Activated naive CD4-positive, alpha-beta T cell treated with anti-CD3 and anti-CD28 coated beads, Interleukin-2, amount 10 ng/mL, durations not matched to agents 7 days and 5 days (primary cell): ENCODE data around the gene SNED1.

Experiments
- CTCF ChIA-PET: fragments of 350-600 bp; sonication (Branson Sonifier 250); formaldehyde crosslinking; loops from one replicate; lab custom pipeline; 2021; ENCODE audit warnings: antibody characterized with exemption; lab: Charles Lee
- DNase-seq: peaks from one replicate; pipeline ENCODE4 v3.0.0-alpha.2; 2020
- H3K27ac Mint-ChIP-seq: one replicate; pipeline ENCODE4 v1.8.0; 2021; ENCODE audit warnings: mild to moderate bottlenecking, moderate library complexity, mixed read lengths
- H3K27me3 Mint-ChIP-seq: one replicate; pipeline ENCODE4 v1.8.0; 2021; ENCODE audit warnings: mild to moderate bottlenecking, mixed read lengths
- H3K36me3 Mint-ChIP-seq: one replicate; pipeline ENCODE4 v1.8.0; 2021; ENCODE audit warnings: mixed read lengths
- H3K4me1 Mint-ChIP-seq: one replicate; pipeline ENCODE4 v1.8.0; 2021; ENCODE audit warnings: mixed read lengths
- H3K4me3 Mint-ChIP-seq: one replicate; pipeline ENCODE4 v1.8.0; 2021; ENCODE audit warnings: mild to moderate bottlenecking, moderate library complexity, mixed read lengths
- H3K9me3 Mint-ChIP-seq: one replicate; pipeline ENCODE4 v1.8.0; 2021; ENCODE audit warnings: mixed read lengths

SNED1 gene

GRCh38 chr2:240990726-240991377 lies 7.6 kb upstream of the SNED1 start:
- Mint-ChIP-seq H3K4me1 (peaks cover 3% of the 10 kb centered on the region), H3K27me3 (peaks cover 30% of the 10 kb centered on the region), H3K4me3 (no peak overlapping the region), H3K36me3 (no peaks in the 10 kb centered on the region), H3K9me3 (no peaks in the 10 kb centered on the region), H3K27ac (no peak overlapping the region)
- CTCF ChIA-PET: no interaction called here
- DNase-seq: peak; percentile 17

- Mint-ChIP-seq H3K4me3 (no peak overlapping the region), H3K4me1 (peaks cover 3% of the 10 kb centered on the region), H3K27ac (no peak overlapping the region), H3K9me3 (no peaks in the 10 kb centered on the region), H3K36me3 (no peaks in the 10 kb centered on the region), H3K27me3 (peaks cover 35% of the 10 kb centered on the region)
- CTCF ChIA-PET: no interaction called here
- DNase-seq: peak; percentile 18
These were observed 6.8 kb upstream of the SNED1 start for GRCh38 chr2:240991378-240992263.

GRCh38 chr2:240992572-240993291 lies 5.7 kb upstream of the SNED1 start:
- Mint-ChIP-seq H3K27ac (no peak overlapping the region), H3K4me3 (no peak overlapping the region), H3K4me1 (peaks cover 6% of the 10 kb centered on the region), H3K9me3 (no peaks in the 10 kb centered on the region), H3K36me3 (no peaks in the 10 kb centered on the region), H3K27me3 (peaks cover 46% of the 10 kb centered on the region)
- peak; percentile 46 for DNase-seq
- CTCF ChIA-PET: interaction anchor here (1.0 kb wide), 1 partner anchor 9 kb away, joined by 3 read pairs; no protein-coding TSS in a partner anchor

GRCh38 chr2:240993446-240994170 lies 4.8 kb upstream of the SNED1 start:
- H3K4me3 Mint-ChIP-seq: no peak overlapping the region
- no peak overlapping the region for H3K27ac Mint-ChIP-seq
- no peaks in the 10 kb centered on the region for H3K9me3 Mint-ChIP-seq
- peaks cover 55% of the 10 kb centered on the region for H3K27me3 Mint-ChIP-seq
- H3K4me1 Mint-ChIP-seq: peaks cover 6% of the 10 kb centered on the region
- CTCF ChIA-PET: interaction anchor here (1.0 kb wide), 1 partner anchor 10 kb away, joined by 3 read pairs; no protein-coding TSS in a partner anchor
- no peak for DNase-seq
- no peaks in the 10 kb centered on the region for H3K36me3 Mint-ChIP-seq

GRCh38 chr2:240994171-240994896 lies 4.1 kb upstream of the SNED1 start:
- CTCF ChIA-PET: no interaction called here
- Mint-ChIP-seq H3K9me3 (no peaks in the 10 kb centered on the region), H3K27ac (no peak overlapping the region), H3K36me3 (no peaks in the 10 kb centered on the region), H3K27me3 (peaks cover 61% of the 10 kb centered on the region), H3K4me3 (no peak overlapping the region), H3K4me1 (peaks cover 6% of the 10 kb centered on the region)
- DNase-seq: no peak

- CTCF ChIA-PET: interaction anchor here (1.2 kb wide), 1 partner anchor 12 kb away, joined by 3 read pairs; no protein-coding TSS in a partner anchor
- Mint-ChIP-seq H3K9me3 (no peaks in the 10 kb centered on the region), H3K27ac (no peak overlapping the region), H3K4me1 (peaks cover 9% of the 10 kb centered on the region), H3K27me3 (peaks cover 71% of the 10 kb centered on the region), H3K4me3 (no peak overlapping the region), H3K36me3 (no peaks in the 10 kb centered on the region)
- DNase-seq: no peak
These were observed 3.1 kb upstream of the SNED1 start for GRCh38 chr2:240995041-240996021.

GRCh38 chr2:240996161-240996833 lies 2.1 kb upstream of the SNED1 start:
- H3K27ac Mint-ChIP-seq: no peak overlapping the region
- H3K36me3 Mint-ChIP-seq: no peaks in the 10 kb centered on the region
- CTCF ChIA-PET: interaction anchor here (1.2 kb wide), 1 partner anchor 13 kb away, joined by 3 read pairs; no protein-coding TSS in a partner anchor
- H3K4me1 Mint-ChIP-seq: peaks cover 9% of the 10 kb centered on the region
- H3K9me3 Mint-ChIP-seq: no peaks in the 10 kb centered on the region
- H3K27me3 Mint-ChIP-seq: peaks cover 81% of the 10 kb centered on the region
- no peak overlapping the region for H3K4me3 Mint-ChIP-seq
- no peak for DNase-seq

- Mint-ChIP-seq H3K4me3 (no peak overlapping the region), H3K27ac (no peak overlapping the region), H3K4me1 (peaks cover 9% of the 10 kb centered on the region), H3K9me3 (no peaks in the 10 kb centered on the region), H3K36me3 (no peaks in the 10 kb centered on the region), H3K27me3 (peaks cover 86% of the 10 kb centered on the region)
- CTCF ChIA-PET: interaction anchor here (0.8 kb wide), 1 partner anchor 8 kb away, joined by 3 read pairs; no protein-coding TSS in a partner anchor
- no peak for DNase-seq
These were observed 1.6 kb upstream of the SNED1 start for GRCh38 chr2:240996834-240997140.

GRCh38 chr2:240997141-240997855 lies 1.1 kb upstream of the SNED1 start:
- CTCF ChIA-PET: interaction anchor here (0.8 kb wide), 1 partner anchor 9 kb away, joined by 3 read pairs; no protein-coding TSS in a partner anchor
- peaks cover 90% of the 10 kb centered on the region for H3K27me3 Mint-ChIP-seq
- H3K4me1 Mint-ChIP-seq: peaks cover 9% of the 10 kb centered on the region
- H3K4me3 Mint-ChIP-seq: peak overlapping the region; percentile 30
- no peaks in the 10 kb centered on the region for H3K9me3 Mint-ChIP-seq
- no peaks in the 10 kb centered on the region for H3K36me3 Mint-ChIP-seq
- H3K27ac Mint-ChIP-seq: no peak overlapping the region
- no peak for DNase-seq

GRCh38 chr2:240998706-240998994 lies 232 bp downstream of the SNED1 start:
- H3K4me3 Mint-ChIP-seq: no peak overlapping the region
- peaks cover 6% of the 10 kb centered on the region for H3K4me1 Mint-ChIP-seq
- peaks cover 7% of the 10 kb centered on the region for H3K9me3 Mint-ChIP-seq
- DNase-seq: peak; percentile 27
- H3K36me3 Mint-ChIP-seq: no peaks in the 10 kb centered on the region
- CTCF ChIA-PET: no interaction called here
- peaks cover 88% of the 10 kb centered on the region for H3K27me3 Mint-ChIP-seq
- no peak overlapping the region for H3K27ac Mint-ChIP-seq

- CTCF ChIA-PET: interaction anchor here (1.2 kb wide), 1 partner anchor 15 kb away, joined by 6 read pairs; no protein-coding TSS in a partner anchor
These were observed 775 bp downstream of the SNED1 start for GRCh38 chr2:240998995-240999791.

More at GRCh38 chr2:240998995-240999791, 775 bp downstream of the SNED1 start:
- Mint-ChIP-seq H3K27me3 (peaks cover 89% of the 10 kb centered on the region), H3K9me3 (peaks cover 12% of the 10 kb centered on the region), H3K36me3 (no peaks in the 10 kb centered on the region), H3K27ac (no peak overlapping the region), H3K4me1 (peaks cover 8% of the 10 kb centered on the region), H3K4me3 (no peak overlapping the region)
- no peak for DNase-seq
